Measurements from ENCODE around the gene APEH. TPM values are rescaled to one million over a fixed set of nuclear protein-coding genes. Genes with fewer than 3 reads are reported as not detected.

The APEH gene
- total RNA-seq, 2 donors from 2014 or later = 84.4 to 116 TPM

GRCh38 chr3:49654955-49655556 is 19.1 kb upstream of the APEH start:
- no peaks in the 10 kb centered on the region for H3K27me3 ChIP-seq (replicated peaks; ENCODE audit: insufficient read depth)
- no peak for DNase-seq (ENCODE audit: low spot score)
- 63% methylated on average over 10 of the region's 10 CpGs for WGBS
- no peak for TF ChIP-seq POLR2AphosphoS5 (IDR thresholded peaks at IDR 0.05)
- no peaks in the 10 kb centered on the region for H3K4me1 ChIP-seq (replicated peaks)
- H3K27ac ChIP-seq = no peak overlapping the region
- H3K4me3 ChIP-seq = no peak overlapping the region
- H3K36me3 ChIP-seq = no peaks in the 10 kb centered on the region
- intact Hi-C loops (cut with DNase I) = no loop called here
- H3K9me3 ChIP-seq = no peaks in the 10 kb centered on the region

- Histone ChIP-seq H3K36me3 (no peaks in the 10 kb centered on the region), H3K27ac (no peak overlapping the region), H3K9me3 (no peaks in the 10 kb centered on the region), H3K4me1 (replicated peaks) (no peaks in the 10 kb centered on the region), H3K4me3 (no peak overlapping the region), H3K27me3 (replicated peaks; ENCODE audit: insufficient read depth) (no peaks in the 10 kb centered on the region)
- intact Hi-C loops (cut with DNase I) = no loop called here
- no peak for DNase-seq (ENCODE audit: low spot score)
- TF ChIP-seq CTCF (IDR thresholded peaks at IDR 0.05) (no peak), POLR2AphosphoS5 (IDR thresholded peaks at IDR 0.05) (no peak), POLR2A (IDR thresholded peaks at IDR 0.05) (no peak)
- 95% methylated on average over 18 of the region's 19 CpGs for WGBS
Measured at GRCh38 chr3:49655731-49656285, 18.3 kb upstream of the APEH start.

- no peaks in the 10 kb centered on the region for H3K27me3 ChIP-seq (replicated peaks; ENCODE audit: insufficient read depth)
- 64% methylated on average over 18 of the region's 18 CpGs for WGBS
- intact Hi-C loops (cut with DNase I) = no loop called here
- no peaks in the 10 kb centered on the region for H3K4me1 ChIP-seq (replicated peaks)
- no peaks in the 10 kb centered on the region for H3K36me3 ChIP-seq
- no peak overlapping the region for H3K27ac ChIP-seq
- no peak overlapping the region for H3K4me3 ChIP-seq
- no peak for DNase-seq (ENCODE audit: low spot score)
- H3K9me3 ChIP-seq = no peaks in the 10 kb centered on the region
- no peak for TF ChIP-seq POLR2A (IDR thresholded peaks at IDR 0.05)
- TF ChIP-seq CTCF (IDR thresholded peaks at IDR 0.05) = no peak
- TF ChIP-seq POLR2AphosphoS5 (IDR thresholded peaks at IDR 0.05) = no peak
Measured at GRCh38 chr3:49656541-49657112, 17.5 kb upstream of the APEH start.

- TF ChIP-seq CTCF (IDR thresholded peaks at IDR 0.05) (no peak), POLR2A (IDR thresholded peaks at IDR 0.05) (no peak), POLR2AphosphoS5 (IDR thresholded peaks at IDR 0.05) (no peak)
- Histone ChIP-seq H3K27me3 (replicated peaks; ENCODE audit: insufficient read depth) (no peaks in the 10 kb centered on the region), H3K4me1 (replicated peaks) (no peaks in the 10 kb centered on the region), H3K27ac (no peak overlapping the region), H3K36me3 (no peaks in the 10 kb centered on the region), H3K9me3 (no peaks in the 10 kb centered on the region), H3K4me3 (no peak overlapping the region)
- WGBS = 91% methylated on average over 35 of the region's 36 CpGs
- intact Hi-C loops (cut with DNase I) = no loop called here
- DNase-seq (ENCODE audit: low spot score) = no peak
Measured at GRCh38 chr3:49657208-49657915, 16.8 kb upstream of the APEH start.

- Histone ChIP-seq H3K9me3 (no peaks in the 10 kb centered on the region), H3K36me3 (no peaks in the 10 kb centered on the region), H3K4me1 (replicated peaks) (no peaks in the 10 kb centered on the region), H3K27me3 (replicated peaks; ENCODE audit: insufficient read depth) (no peaks in the 10 kb centered on the region), H3K27ac (no peak overlapping the region), H3K4me3 (no peak overlapping the region)
- intact Hi-C loops (cut with DNase I) = no loop called here
- no peak for DNase-seq (ENCODE audit: low spot score)
- 64% methylated on average over 2 of the region's 2 CpGs for WGBS
- TF ChIP-seq CTCF (IDR thresholded peaks at IDR 0.05) (no peak), POLR2AphosphoS5 (IDR thresholded peaks at IDR 0.05) (no peak), POLR2A (IDR thresholded peaks at IDR 0.05) (no peak)
Measured at GRCh38 chr3:49658711-49659110, 15.4 kb upstream of the APEH start.

All from prostate gland (tissue), 2 donors.